SK-N-MC (cell line): ENCODE data around the gene KRTAP9-4.

Experiments used
- EZH2 ChIP-seq: fragments of 200-600 bp; sonication (generic); IDR thresholded peaks from one replicate; pipeline ENCODE4 v1.6.1; 2017; ENCODE audit warnings: antibody characterized with exemption
- FOXP2 ChIP-seq: optimal IDR thresholded peaks from 2 replicates; pipeline ENCODE3; 2011; ENCODE audit warnings: mild to moderate bottlenecking, moderate library complexity; ENCODE audit not compliant: insufficient read depth; ENCODE audit errors: extremely low read length, control extremely low read depth
- POLR2AphosphoS5 ChIP-seq: IDR thresholded peaks from 2 replicates; pipeline ENCODE4 v1.6.1; 2012; ENCODE audit warnings: mild to moderate bottlenecking, low read depth, low read length, borderline replicate concordance

- TF ChIP-seq POLR2AphosphoS5 (no peak), EZH2 (no peak), FOXP2 (no peak)
These were observed 13.7 kb downstream of the KRTAP9-4 start for GRCh38 chr17:41263212-41263611.
